Measurements from ENCODE around the gene TSPYL2.

- TF ChIP-seq RAD21 (conservative IDR thresholded peaks at IDR 0.05 in 1 of 2, IDR thresholded peaks at IDR 0.05 in 1 of 2) (no peak), CTCF (IDR thresholded peaks at IDR 0.05) (no peak), JUN (IDR thresholded peaks at IDR 0.05) (no peak), POLR2A (IDR thresholded peaks at IDR 0.05; ENCODE audit: low read length) (no peak)
These were observed 33.0 kb upstream of the TSPYL2 start for GRCh38 chrX:53049127-53049517.
